ENCODE results near the gene HOXC5. TPM values are rescaled to one million over a fixed set of nuclear protein-coding genes. Genes with fewer than 3 reads are reported as not detected.
A peak's percentile ranks its signal among the peaks of the same experiment; 100 is the strongest.

Gene HOXC5
- total RNA-seq, 1 donor: 1.8 TPM

GRCh38 chr12:54068418-54069070, 35.7 kb downstream of the HOXC5 start:
- H3K79me2 ChIP-seq (ENCODE audit: insufficient read depth, low read length): no peaks in the 10 kb centered on the region
- H3K36me3 ChIP-seq (ENCODE audit: insufficient read depth, low read length): no peaks in the 10 kb centered on the region
- no peaks in the 10 kb centered on the region for H4K20me1 ChIP-seq (ENCODE audit: insufficient read depth, low read length)
- no peaks in the 10 kb centered on the region for H3K9me3 ChIP-seq (ENCODE audit: low read depth, low read length)
- DNase-seq (ENCODE audit: insufficient read length, low spot score, missing footprints): peak; percentile 50
- peak overlapping the region; percentile 60 for H3K4me2 ChIP-seq (ENCODE audit: insufficient read depth, low read length)
- H3K27me3 ChIP-seq (ENCODE audit: insufficient read depth, low read length): no peaks in the 10 kb centered on the region
- H3K4me1 ChIP-seq (ENCODE audit: insufficient read depth, low read length): peaks cover 19% of the 10 kb centered on the region
- no peak overlapping the region for H2AFZ ChIP-seq (ENCODE audit: low read length)
- no peak overlapping the region for H3K4me3 ChIP-seq (ENCODE audit: insufficient read depth, low read length)
- TF ChIP-seq CTCF (IDR thresholded peaks at IDR 0.05; ENCODE audit: extremely low read depth, low read depth, low read length): no peak
- peak overlapping the region; percentile 5 for H3K27ac ChIP-seq (ENCODE audit: low read depth, low read length)

DNA sequence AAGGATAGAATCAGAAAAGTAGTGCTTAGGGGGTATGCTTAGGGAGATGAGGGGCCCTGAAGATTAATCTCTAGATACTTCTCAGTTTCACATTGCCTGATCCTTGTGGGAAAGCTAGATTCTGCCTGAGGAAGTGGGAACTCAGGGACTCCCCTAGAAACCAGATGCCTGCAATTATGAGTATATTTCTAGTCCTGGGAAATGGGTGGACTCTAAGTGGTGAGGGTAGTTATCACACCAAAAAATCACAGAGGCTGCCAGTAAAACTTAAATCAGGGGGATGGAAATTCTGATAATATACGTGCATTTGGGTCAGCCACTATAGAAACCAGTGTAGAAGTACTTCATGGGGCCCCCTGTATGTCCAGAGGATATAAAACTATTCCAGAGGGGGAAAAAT, 39.1 kb downstream of the HOXC5 start:
- TF ChIP-seq CTCF (IDR thresholded peaks at IDR 0.05; ENCODE audit: extremely low read depth, low read depth, low read length): no peak
- H3K27ac ChIP-seq (ENCODE audit: low read depth, low read length): peak overlapping the region; percentile 39
- DNase-seq (ENCODE audit: insufficient read length, low spot score, missing footprints): no peak
- no peaks in the 10 kb centered on the region for H4K20me1 ChIP-seq (ENCODE audit: insufficient read depth, low read length)
- H3K27me3 ChIP-seq (ENCODE audit: insufficient read depth, low read length): no peaks in the 10 kb centered on the region
- H3K9me3 ChIP-seq (ENCODE audit: low read depth, low read length): no peaks in the 10 kb centered on the region
- H3K4me3 ChIP-seq (ENCODE audit: insufficient read depth, low read length): no peak overlapping the region
- H3K4me2 ChIP-seq (ENCODE audit: insufficient read depth, low read length): peak overlapping the region; percentile 45
- H3K36me3 ChIP-seq (ENCODE audit: insufficient read depth, low read length): no peaks in the 10 kb centered on the region
- no peak overlapping the region for H2AFZ ChIP-seq (ENCODE audit: low read length)
- H3K79me2 ChIP-seq (ENCODE audit: insufficient read depth, low read length): no peaks in the 10 kb centered on the region
- H3K4me1 ChIP-seq (ENCODE audit: insufficient read depth, low read length): peaks cover 19% of the 10 kb centered on the region

GRCh38 chr12:54074308-54074707, 41.5 kb downstream of the HOXC5 start:
- no peak overlapping the region for H2AFZ ChIP-seq (ENCODE audit: low read length)
- H3K4me2 ChIP-seq (ENCODE audit: insufficient read depth, low read length): no peak overlapping the region

GRCh38 chr12:54075409-54075808, 42.6 kb downstream of the HOXC5 start:
- Histone ChIP-seq H3K4me3 (ENCODE audit: insufficient read depth, low read length) (no peak overlapping the region), H3K27ac (ENCODE audit: low read depth, low read length) (no peak overlapping the region), H3K27me3 (ENCODE audit: insufficient read depth, low read length) (no peaks in the 10 kb centered on the region), H2AFZ (ENCODE audit: low read length) (no peak overlapping the region), H3K4me2 (ENCODE audit: insufficient read depth, low read length) (no peak overlapping the region), H3K4me1 (ENCODE audit: insufficient read depth, low read length) (peaks cover 8% of the 10 kb centered on the region), H4K20me1 (ENCODE audit: insufficient read depth, low read length) (no peaks in the 10 kb centered on the region), H3K36me3 (ENCODE audit: insufficient read depth, low read length) (no peaks in the 10 kb centered on the region), H3K9me3 (ENCODE audit: low read depth, low read length) (no peaks in the 10 kb centered on the region), H3K79me2 (ENCODE audit: insufficient read depth, low read length) (no peaks in the 10 kb centered on the region)
- DNase-seq (ENCODE audit: insufficient read length, low spot score, missing footprints): no peak
- no peak for TF ChIP-seq CTCF (IDR thresholded peaks at IDR 0.05; ENCODE audit: extremely low read depth, low read depth, low read length)

More at GRCh38 chr12:54074308-54074707, 41.5 kb downstream of the HOXC5 start:
- Histone ChIP-seq H3K4me1 (ENCODE audit: insufficient read depth, low read length) (peaks cover 8% of the 10 kb centered on the region), H3K27me3 (ENCODE audit: insufficient read depth, low read length) (no peaks in the 10 kb centered on the region), H3K27ac (ENCODE audit: low read depth, low read length) (no peak overlapping the region), H3K4me3 (ENCODE audit: insufficient read depth, low read length) (no peak overlapping the region), H3K9me3 (ENCODE audit: low read depth, low read length) (no peaks in the 10 kb centered on the region), H4K20me1 (ENCODE audit: insufficient read depth, low read length) (no peaks in the 10 kb centered on the region), H3K79me2 (ENCODE audit: insufficient read depth, low read length) (no peaks in the 10 kb centered on the region), H3K36me3 (ENCODE audit: insufficient read depth, low read length) (no peaks in the 10 kb centered on the region)
- TF ChIP-seq CTCF (IDR thresholded peaks at IDR 0.05; ENCODE audit: extremely low read depth, low read depth, low read length): no peak
- no peak for DNase-seq (ENCODE audit: insufficient read length, low spot score, missing footprints)

Measured in osteoblast (primary cell).